ENCODE results near the gene CADPS2. TPM values are rescaled to one million over a fixed set of nuclear protein-coding genes. Genes with fewer than 3 reads are reported as not detected.

Gene CADPS2
- total RNA-seq, 2 experiments from 2014 or later: not detected

DNA sequence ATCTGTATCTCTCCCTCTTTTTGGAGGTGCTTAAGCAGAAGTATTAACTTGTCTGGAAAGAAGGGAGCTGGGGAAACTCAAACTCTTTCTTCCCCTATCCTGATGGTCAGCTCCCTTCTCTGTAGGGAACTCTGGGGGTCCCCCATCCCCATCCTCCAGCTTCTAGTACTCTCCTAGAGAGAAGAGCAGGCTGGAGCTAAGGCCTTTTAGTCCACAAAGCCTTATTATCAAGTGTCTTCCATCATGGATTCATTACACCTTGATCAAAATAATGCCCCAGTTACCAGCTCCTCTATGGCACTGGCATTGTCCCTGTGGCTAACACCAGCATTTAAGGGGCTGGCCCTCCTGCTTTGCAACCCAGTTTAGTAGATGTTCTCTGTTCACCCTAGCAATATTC, 35.7 kb downstream of the CADPS2 start:
- Mint-ChIP-seq H3K36me3 (ENCODE audit: low read depth) (no peaks in the 10 kb centered on the region), H3K9me3 (peaks cover 6% of the 10 kb centered on the region), H3K4me1 (ENCODE audit: low read depth) (no peaks in the 10 kb centered on the region), H3K27me3 (no peaks in the 10 kb centered on the region), H3K27ac (no peak overlapping the region), H3K4me3 (no peak overlapping the region)
- no peaks in the 10 kb centered on the region for H3K27me3 ChIP-seq (ENCODE audit: control insufficient read depth in 1 of 2, insufficient read depth in 2 of 2, low read length in 2 of 2)
- H3K4me3 ChIP-seq (ENCODE audit: low read length): no peak overlapping the region
- intact Hi-C loops (cut with DNase I, micrococcal nuclease): no loop called here
- ChIA-PET POLR2A (no interaction called here), CTCF (no interaction called here)
- TF ChIP-seq, protein P1, sequence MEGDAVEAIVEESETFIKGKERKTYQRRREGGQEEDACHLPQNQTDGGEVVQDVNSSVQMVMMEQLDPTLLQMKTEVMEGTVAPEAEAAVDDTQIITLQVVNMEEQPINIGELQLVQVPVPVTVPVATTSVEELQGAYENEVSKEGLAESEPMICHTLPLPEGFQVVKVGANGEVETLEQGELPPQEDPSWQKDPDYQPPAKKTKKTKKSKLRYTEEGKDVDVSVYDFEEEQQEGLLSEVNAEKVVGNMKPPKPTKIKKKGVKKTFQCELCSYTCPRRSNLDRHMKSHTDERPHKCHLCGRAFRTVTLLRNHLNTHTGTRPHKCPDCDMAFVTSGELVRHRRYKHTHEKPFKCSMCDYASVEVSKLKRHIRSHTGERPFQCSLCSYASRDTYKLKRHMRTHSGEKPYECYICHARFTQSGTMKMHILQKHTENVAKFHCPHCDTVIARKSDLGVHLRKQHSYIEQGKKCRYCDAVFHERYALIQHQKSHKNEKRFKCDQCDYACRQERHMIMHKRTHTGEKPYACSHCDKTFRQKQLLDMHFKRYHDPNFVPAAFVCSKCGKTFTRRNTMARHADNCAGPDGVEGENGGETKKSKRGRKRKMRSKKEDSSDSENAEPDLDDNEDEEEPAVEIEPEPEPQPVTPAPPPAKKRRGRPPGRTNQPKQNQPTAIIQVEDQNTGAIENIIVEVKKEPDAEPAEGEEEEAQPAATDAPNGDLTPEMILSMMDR (IDR thresholded peaks at IDR 0.05): no peak
- no peak overlapping the region for H3K27ac ChIP-seq (ENCODE audit: low read depth in 1 of 2, low read length in 2 of 2)
- H3K4me1 ChIP-seq (ENCODE audit: insufficient read depth, low read length): no peaks in the 10 kb centered on the region
- no peaks in the 10 kb centered on the region for H3K36me3 ChIP-seq (ENCODE audit: insufficient read depth, low read length)
- H3K9me3 ChIP-seq (ENCODE audit: control insufficient read depth in 1 of 2, insufficient read depth in 1 of 2, low read length in 2 of 2): peaks cover 0 to 16% of the 10 kb centered on the region in 2 experiments
- DNase-seq (no peak), ATAC-seq (ENCODE audit: poor library complexity) (no peak)

DNA sequence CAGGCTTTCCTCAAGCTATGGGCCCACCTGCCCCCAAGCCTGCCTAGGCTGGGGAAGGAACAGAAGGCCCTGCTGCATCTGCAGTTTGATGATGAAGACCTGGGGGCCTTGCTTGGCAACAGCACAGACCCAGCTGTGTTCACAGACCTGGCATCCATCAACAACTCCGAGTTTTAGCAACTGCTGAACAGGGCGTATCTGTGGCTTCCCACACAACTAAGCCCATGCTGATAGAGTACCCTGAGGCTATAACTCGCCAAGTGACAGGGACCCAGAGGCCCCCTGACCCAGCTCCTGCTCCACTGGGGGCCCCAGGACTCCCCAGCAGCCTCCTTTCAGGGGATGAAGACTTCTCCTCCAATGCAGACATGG, 36.3 kb downstream of the CADPS2 start:
- no peaks in the 10 kb centered on the region for H3K4me1 ChIP-seq (ENCODE audit: insufficient read depth, low read length)
- Mint-ChIP-seq H3K9me3 (peaks cover 6% of the 10 kb centered on the region), H3K27me3 (no peaks in the 10 kb centered on the region), H3K27ac (no peak overlapping the region), H3K4me3 (no peak overlapping the region), H3K4me1 (ENCODE audit: low read depth) (no peaks in the 10 kb centered on the region), H3K36me3 (ENCODE audit: low read depth) (no peaks in the 10 kb centered on the region)
- peaks cover 0 to 16% of the 10 kb centered on the region in 2 experiments for H3K9me3 ChIP-seq (ENCODE audit: control insufficient read depth in 1 of 2, insufficient read depth in 1 of 2, low read length in 2 of 2)
- TF ChIP-seq, protein P1 (IDR thresholded peaks at IDR 0.05): no peak
- CTCF ChIA-PET: no interaction called here
- H3K36me3 ChIP-seq (ENCODE audit: insufficient read depth, low read length): no peaks in the 10 kb centered on the region
- ATAC-seq (ENCODE audit: poor library complexity) (no peak), DNase-seq (no peak)
- no peaks in the 10 kb centered on the region for H3K27me3 ChIP-seq (ENCODE audit: control insufficient read depth in 1 of 2, insufficient read depth in 2 of 2, low read length in 2 of 2)
- POLR2A ChIA-PET: no interaction called here
- H3K4me3 ChIP-seq (ENCODE audit: low read length): no peak overlapping the region
- H3K27ac ChIP-seq (ENCODE audit: low read depth in 1 of 2, low read length in 2 of 2): no peak overlapping the region
- intact Hi-C loops (cut with DNase I, micrococcal nuclease): no loop called here

DNA sequence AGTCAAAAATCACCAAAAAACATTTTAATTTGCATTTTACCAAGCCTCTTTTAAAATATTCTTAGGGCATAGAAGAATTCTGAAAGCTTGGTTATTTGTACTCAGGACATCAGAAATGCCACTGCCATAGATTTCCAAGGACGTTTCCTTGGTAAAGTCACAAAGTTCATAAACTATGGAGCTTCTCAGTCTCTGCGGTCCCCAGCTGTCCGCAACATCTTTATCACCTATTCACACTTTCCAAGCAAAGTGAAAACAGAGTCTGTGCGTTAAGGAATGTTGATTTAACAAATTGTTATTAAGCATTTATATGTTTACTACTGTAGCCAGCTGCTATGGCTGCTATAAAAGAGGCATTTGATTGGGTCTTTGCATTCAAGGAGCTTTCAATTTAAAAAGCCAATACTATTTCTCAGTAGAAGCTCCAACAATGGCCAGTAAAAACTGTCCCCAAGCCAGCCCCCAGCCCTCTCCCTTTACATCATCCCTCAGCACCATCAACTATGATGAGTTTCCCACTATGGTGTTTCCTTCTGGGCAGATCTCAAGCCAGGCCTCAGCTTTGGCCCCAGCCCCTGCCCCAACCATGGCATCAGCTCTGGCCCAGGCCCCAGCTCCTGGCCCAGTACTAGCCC, 36.8 kb downstream of the CADPS2 start:
- TF ChIP-seq, protein P1 (IDR thresholded peaks at IDR 0.05): no peak
- Histone ChIP-seq H3K27me3 (ENCODE audit: control insufficient read depth in 1 of 2, insufficient read depth in 2 of 2, low read length in 2 of 2) (no peaks in the 10 kb centered on the region), H3K27ac (ENCODE audit: low read depth in 1 of 2, low read length in 2 of 2) (no peak overlapping the region), H3K36me3 (ENCODE audit: insufficient read depth, low read length) (no peaks in the 10 kb centered on the region), H3K4me3 (ENCODE audit: low read length) (no peak overlapping the region), H3K9me3 (ENCODE audit: control insufficient read depth in 1 of 2, insufficient read depth in 1 of 2, low read length in 2 of 2) (peaks cover 0 to 16% of the 10 kb centered on the region in 2 experiments), H3K4me1 (ENCODE audit: insufficient read depth, low read length) (no peaks in the 10 kb centered on the region)
- POLR2A ChIA-PET: no interaction called here
- Mint-ChIP-seq H3K4me3 (no peak overlapping the region), H3K27me3 (no peaks in the 10 kb centered on the region), H3K27ac (no peak overlapping the region), H3K4me1 (ENCODE audit: low read depth) (no peaks in the 10 kb centered on the region), H3K9me3 (peaks cover 6% of the 10 kb centered on the region), H3K36me3 (ENCODE audit: low read depth) (no peaks in the 10 kb centered on the region)
- ATAC-seq (ENCODE audit: poor library complexity) (no peak), DNase-seq (no peak)
- intact Hi-C loops (cut with DNase I, micrococcal nuclease): no loop called here
- CTCF ChIA-PET: no interaction called here

Measured in CD4-positive, alpha-beta T cell (primary cell).